ENCODE data around the gene TTC7B. TPM values are rescaled to one million over a fixed set of nuclear protein-coding genes. Genes with fewer than 3 reads are reported as not detected.

Gene TTC7B
- total and polyA plus RNA-seq, 2 of the 8 experiments (the other 6 are each of a cell fraction or from before 2014, with no cell fraction given) = 23.7 to 34.0 TPM

GRCh38 chr14:90644882-90645281 is 171.3 kb downstream of the TTC7B start:
- no peak overlapping the region for H2AFZ ChIP-seq (ENCODE audit: low read length)
- TF ChIP-seq USF2 (IDR thresholded peaks at IDR 0.05; ENCODE audit: low read length) (no peak), RFX5 (IDR thresholded peaks at IDR 0.05; ENCODE audit: borderline replicate concordance, low read depth, low read length) (no peak), MAFK (IDR thresholded peaks at IDR 0.05; ENCODE audit: low read depth, low read length) (no peak), SRF (IDR thresholded peaks at IDR 0.05; ENCODE audit: low read depth, low read length) (no peak), POLR2A (IDR thresholded peaks at IDR 0.05; ENCODE audit: control extremely low read depth in 1 of 2, low read depth in 2 of 2, low read length in 2 of 2) (no peak), CHD2 (IDR thresholded peaks at IDR 0.05; ENCODE audit: low read length) (no peak), TBP (IDR thresholded peaks at IDR 0.05; ENCODE audit: low read depth, low read length) (no peak), JUN (IDR thresholded peaks at IDR 0.05; ENCODE audit: low read depth, low read length) (no peak), ASH2L (IDR thresholded peaks at IDR 0.05; ENCODE audit: low read length) (no peak), RNF2 (IDR thresholded peaks at IDR 0.05; ENCODE audit: borderline replicate concordance, low read depth, low read length, missing control alignments, poor library complexity, severe bottlenecking) (no peak)
- no peak overlapping the region for H3K14ac ChIP-seq (ENCODE audit: insufficient read length)
- ChIA-PET POLR2A (ENCODE audit: partially characterized antibody) (interaction anchor here (0.6 kb wide), 1 partner anchor 266 kb away, joined by 3 read pairs; no protein-coding TSS in a partner anchor), CTCF (ENCODE audit: partially characterized antibody) (interaction anchor here (0.8 to 3.6 kb wide), 6 partner anchors 8 to 127 kb away, joined by 3 to 15 read pairs (median 4); no protein-coding TSS in a partner anchor)
- H3K79me2 ChIP-seq (ENCODE audit: control insufficient read depth in 1 of 2, insufficient read depth in 2 of 2, low read length in 2 of 2) = no peaks in the 10 kb centered on the region
- H3K9ac ChIP-seq (replicated peaks in 1 of 4; ENCODE audit: extremely low read depth in 1 of 4, low read depth in 3 of 4, low read length in 3 of 4) = no peak overlapping the region
- no peaks in the 10 kb centered on the region for H3K9me3 ChIP-seq (ENCODE audit: insufficient read depth in 2 of 2, low read depth in 1 of 2, low read length in 1 of 2)
- DNase-seq (ENCODE audit: low read depth in 1 of 2, low spot score in 2 of 2) (no peak), FAIRE-seq (no peak)
- peaks cover 4% of the 10 kb centered on the region; the same call in 1 of the 2 replicates for H3K23me2 ChIP-seq (ENCODE audit: low read depth, low read length)
- peak overlapping the region; percentile 91; the same call in 1 of the 2 replicates for H2BK12ac ChIP-seq (ENCODE audit: low read depth, low read length)
- H2BK20ac ChIP-seq (ENCODE audit: low read length) = no peak overlapping the region; the same call in 1 of the 2 replicates
- peak overlapping the region; percentile 26 for H2BK120ac ChIP-seq (replicated peaks; ENCODE audit: low read depth, low read length)
- H3K36me3 ChIP-seq (ENCODE audit: control insufficient read depth in 2 of 4, insufficient read depth in 4 of 4, low read length in 3 of 4) = no peaks in the 10 kb centered on the region
- no peak overlapping the region for H2BK15ac ChIP-seq (ENCODE audit: low read length)
- H3K4me1 ChIP-seq (replicated peaks in 1 of 4; ENCODE audit: control insufficient read depth in 3 of 4, insufficient read depth in 4 of 4, low read length in 3 of 4) = peaks cover 13 to 31% (median 23%) of the 10 kb centered on the region in 4 experiments
- no peak overlapping the region for H4K8ac ChIP-seq (ENCODE audit: extremely low read depth, insufficient read depth, low read length)
- no peak overlapping the region for H3K18ac ChIP-seq (ENCODE audit: extremely low read depth, low read length)
- no peaks in the 10 kb centered on the region for H4K20me1 ChIP-seq (replicated peaks in 1 of 2; ENCODE audit: control insufficient read depth in 1 of 2, insufficient read depth in 2 of 2, low read length in 2 of 2)
- peak overlapping the region; percentile 69; the same call in 1 of the 2 replicates for H2BK5ac ChIP-seq (ENCODE audit: low read depth, low read length)
- H4K5ac ChIP-seq (ENCODE audit: insufficient read length, low read depth, low read length) = no peak overlapping the region
- peak overlapping the region; percentile 2; the same call in 1 of the 2 replicates for H2AK5ac ChIP-seq (ENCODE audit: low read depth, low read length)
- H3K27me3 ChIP-seq (replicated peaks in 1 of 4; ENCODE audit: control insufficient read depth in 3 of 4, extremely low read depth in 1 of 4, insufficient read depth in 3 of 4, low read length in 3 of 4) = no peaks in the 10 kb centered on the region
- no peak overlapping the region for H3K56ac ChIP-seq (replicated peaks; ENCODE audit: insufficient read length, low read depth, low read length)
- H3K79me1 ChIP-seq (ENCODE audit: low read depth, low read length) = no peaks in the 10 kb centered on the region
- 89% methylated on average over 4 of the region's 4 CpGs; no CpG with 5 or more reads in 1 of the 2 experiments for WGBS, 2 experiments (ENCODE audit: extremely low coverage in 1 of 2, insufficient coverage in 1 of 2, insufficient read length in 1 of 2, insufficient replicate concordance in 2 of 2, low coverage in 1 of 2, low lambda C conversion rate in 2 of 2, missing lambda C conversion rate in 1 of 2)
- H3K4me2 ChIP-seq (ENCODE audit: insufficient read depth in 1 of 2, low read depth in 2 of 2, low read length in 2 of 2) = no peak overlapping the region
- peak overlapping the region; percentile 29 for H4K91ac ChIP-seq (replicated peaks; ENCODE audit: insufficient read length, low read length)
- H3K4ac ChIP-seq (replicated peaks; ENCODE audit: insufficient read length, low read depth, low read length) = peak overlapping the region; percentile 28
- H3K27ac ChIP-seq (ENCODE audit: low read depth, low read length) = no peak overlapping the region
- H3K23ac ChIP-seq (ENCODE audit: insufficient read length) = no peak overlapping the region
- H3K4me3 ChIP-seq (ENCODE audit: extremely low read depth in 1 of 4, insufficient read depth in 2 of 4, low read depth in 3 of 4, low read length in 4 of 4) = no peak overlapping the region
